Stimulated activated CD4-positive, alpha-beta T cell treated with anti-CD3 and anti-CD28 coated beads, Interleukin-4, amount 100 ng/mL, for 4 hours (primary cell): ENCODE results near the gene ACSS1.

Experiments
- DNase-seq, 2 experiments: peaks; one replicate each; pipeline ENCODE4 v3.0.0-alpha.2; 2020

ACSS1 gene

DNA sequence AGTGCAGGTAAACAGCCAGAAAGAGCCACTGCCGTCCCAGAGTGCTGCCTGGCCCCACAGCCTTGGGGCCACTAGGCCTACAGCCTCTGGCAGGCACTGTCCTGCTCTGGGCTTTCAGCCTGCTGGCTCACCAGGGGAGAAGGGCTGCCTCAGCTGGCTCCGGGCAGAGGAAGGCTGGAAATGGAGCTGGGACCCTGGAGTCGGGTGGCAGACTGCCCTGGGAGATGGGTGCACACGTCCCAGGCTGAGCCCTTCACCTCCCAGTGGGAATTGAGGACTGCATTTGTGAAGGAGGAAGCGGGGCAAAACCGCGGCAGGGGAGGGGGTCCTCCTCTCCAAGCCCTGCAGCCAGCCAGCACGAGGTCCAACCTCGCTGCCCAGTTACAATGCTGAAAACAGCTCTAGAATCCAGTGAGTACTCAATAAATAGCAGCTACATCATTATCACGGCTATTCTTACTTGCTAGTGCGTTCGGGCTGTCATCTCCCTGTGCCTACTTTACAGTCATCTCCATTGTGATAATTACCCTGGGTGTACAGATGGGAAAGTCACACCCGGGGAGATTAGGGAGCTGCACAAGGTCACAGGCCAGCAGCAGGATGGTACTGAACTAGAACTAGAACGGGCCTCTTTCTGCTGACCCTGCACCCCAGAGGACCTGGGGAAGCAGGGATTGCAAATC lies 13.1 kb downstream of the ACSS1 start:
- no peak for DNase-seq

DNA sequence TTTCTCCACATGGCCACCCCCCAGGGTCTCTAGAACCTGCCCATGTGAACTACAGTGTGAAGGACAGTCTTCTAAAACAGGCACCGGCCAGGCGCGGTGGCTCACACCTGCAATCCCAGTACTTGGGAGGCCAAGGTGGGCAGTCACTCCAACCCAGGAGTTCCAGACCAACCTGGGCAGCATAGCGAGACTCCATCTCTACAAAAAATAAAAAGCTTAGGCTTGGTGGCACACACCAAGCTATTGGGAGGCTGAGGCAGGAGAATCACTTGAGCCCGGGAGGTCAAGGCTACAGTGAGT lies 13.7 kb downstream of the ACSS1 start:
- DNase-seq, result no peak

DNA sequence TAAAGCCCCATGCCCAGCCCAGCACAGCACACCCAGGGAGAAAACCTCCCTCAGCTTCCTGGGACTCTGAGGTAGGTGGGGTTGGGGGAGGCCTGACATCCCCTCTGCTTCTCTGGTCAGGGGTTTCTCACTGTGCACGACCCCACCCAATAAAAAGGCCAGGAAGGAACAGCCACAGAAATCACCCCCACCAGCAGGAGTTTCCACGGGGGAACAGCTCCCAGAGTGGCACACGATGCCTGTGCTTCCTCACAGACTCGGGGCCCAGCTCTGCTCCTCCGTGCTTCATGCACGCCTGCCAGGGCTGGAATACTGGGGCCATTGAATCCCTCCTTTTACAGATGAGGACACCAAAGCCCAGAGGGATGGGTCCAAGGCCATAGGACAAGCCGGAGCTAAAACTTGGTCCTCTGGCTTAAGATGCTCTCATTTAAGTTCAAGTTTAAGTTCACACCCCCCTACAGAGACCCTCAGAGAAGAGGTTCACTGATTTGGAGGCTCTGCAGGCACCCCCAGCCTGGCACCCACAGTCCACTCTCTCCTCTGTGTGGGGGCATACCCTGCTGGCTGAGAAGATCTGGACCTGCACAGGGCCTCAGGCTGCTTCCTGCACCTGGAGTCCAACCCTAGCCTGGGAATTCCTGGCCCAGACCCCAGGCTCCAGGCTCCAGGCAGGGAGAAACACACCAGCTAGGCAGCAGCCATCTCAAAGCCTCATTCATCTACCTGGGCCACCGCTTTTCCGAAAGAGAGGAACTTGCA lies 14.3 kb downstream of the ACSS1 start:
- DNase-seq, result no peak

DNA sequence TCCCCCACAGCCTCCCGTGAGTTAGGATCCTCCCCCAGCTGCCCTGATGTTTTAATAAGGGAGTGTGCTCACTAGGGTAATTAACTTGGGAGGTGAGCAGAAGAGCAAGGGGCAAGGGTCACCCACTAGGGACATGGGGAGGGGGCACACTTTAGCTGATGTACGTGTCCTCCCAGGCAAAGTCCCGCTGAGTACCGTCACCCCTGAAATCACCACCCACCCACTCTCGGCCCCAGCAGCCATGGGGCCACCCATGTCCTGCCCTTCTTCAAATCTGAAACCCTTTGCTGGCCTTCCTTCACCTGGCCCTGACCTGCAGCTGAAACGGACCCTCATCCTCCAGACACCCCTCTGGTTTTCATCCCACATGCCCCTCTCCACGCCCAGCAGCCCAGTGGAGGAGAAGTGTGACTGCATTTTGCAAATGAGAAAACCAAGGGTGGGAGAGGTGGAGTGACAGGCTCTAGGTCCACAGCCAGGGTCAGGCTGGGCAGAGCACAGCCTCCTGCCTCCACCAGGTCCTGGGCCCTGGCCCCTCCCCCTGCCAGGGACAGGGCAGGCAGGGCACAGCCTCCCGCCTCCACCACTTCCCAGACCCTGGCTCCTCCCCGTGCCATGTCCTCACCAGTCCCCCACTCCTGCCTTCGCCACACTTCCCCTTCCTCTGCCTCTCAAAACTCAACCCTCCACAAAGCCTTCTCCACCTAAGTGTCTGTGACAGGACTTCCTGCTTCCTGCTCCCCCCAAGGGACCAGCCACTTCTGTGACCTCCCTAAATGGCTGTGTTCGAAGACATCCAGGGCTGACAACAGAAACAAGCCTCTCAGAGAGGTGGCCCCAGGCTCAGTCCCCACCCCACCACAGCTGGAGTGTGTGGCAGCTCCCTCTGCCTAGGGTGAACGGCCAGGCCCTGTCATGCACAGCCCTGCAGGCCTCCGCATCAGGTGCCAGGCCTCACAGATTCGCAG lies 15.1 kb downstream of the ACSS1 start:
- DNase-seq, result no peak

DNA sequence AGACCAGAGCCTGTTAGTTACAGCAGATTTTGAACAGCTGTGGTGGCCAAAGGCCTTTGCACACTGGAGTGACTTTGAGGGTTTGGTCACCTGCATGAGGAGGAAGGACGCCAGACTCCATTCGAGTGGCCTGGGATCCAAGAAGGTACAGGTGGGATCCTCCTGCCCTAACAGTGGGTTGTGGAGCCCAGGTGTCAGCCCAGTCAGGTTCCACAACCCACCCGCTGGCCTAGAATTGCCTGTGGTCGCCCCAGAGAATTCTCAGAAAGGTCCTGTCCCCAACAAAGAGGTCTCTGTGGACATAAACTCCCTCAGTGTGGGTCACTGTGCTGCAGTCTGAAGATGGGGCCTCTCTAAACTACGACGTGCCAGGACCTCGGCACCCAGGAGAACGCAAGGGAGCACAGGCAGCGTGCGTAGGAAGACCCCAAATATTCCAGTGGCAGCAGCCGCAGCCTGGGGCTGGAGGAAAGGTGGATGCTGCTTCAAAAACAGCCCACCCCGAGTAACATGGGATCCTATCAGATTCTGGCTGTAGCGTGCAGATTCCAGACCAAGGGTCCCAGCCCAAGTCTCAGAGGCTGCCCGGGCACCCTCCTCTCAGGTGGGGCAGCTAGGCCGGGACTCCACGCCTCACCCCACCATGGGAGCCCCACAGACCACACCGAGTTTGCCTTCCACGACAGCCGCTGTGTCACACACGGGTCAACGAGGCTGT lies 16.0 kb downstream of the ACSS1 start:
- no peak for DNase-seq

DNA sequence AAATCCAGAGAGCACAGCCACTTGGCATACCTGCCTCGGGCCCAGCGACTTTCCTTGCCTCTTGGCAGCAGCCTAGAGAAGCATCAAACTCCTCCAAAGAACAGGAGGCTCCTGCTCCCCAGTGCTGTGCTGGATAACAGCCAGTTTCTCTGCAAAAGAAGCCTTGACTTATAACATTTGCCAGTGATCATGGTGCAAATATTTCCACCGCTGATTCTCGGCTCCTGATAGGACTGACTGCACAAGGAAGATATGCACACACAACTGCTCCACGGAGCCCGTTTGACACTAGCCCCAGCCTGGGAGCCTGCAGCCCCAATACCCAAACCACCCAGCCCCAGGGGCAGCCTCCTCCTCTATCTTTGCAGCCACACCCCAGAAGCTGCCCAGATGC lies 17.5 kb downstream of the ACSS1 start:
- no peak for DNase-seq

DNA sequence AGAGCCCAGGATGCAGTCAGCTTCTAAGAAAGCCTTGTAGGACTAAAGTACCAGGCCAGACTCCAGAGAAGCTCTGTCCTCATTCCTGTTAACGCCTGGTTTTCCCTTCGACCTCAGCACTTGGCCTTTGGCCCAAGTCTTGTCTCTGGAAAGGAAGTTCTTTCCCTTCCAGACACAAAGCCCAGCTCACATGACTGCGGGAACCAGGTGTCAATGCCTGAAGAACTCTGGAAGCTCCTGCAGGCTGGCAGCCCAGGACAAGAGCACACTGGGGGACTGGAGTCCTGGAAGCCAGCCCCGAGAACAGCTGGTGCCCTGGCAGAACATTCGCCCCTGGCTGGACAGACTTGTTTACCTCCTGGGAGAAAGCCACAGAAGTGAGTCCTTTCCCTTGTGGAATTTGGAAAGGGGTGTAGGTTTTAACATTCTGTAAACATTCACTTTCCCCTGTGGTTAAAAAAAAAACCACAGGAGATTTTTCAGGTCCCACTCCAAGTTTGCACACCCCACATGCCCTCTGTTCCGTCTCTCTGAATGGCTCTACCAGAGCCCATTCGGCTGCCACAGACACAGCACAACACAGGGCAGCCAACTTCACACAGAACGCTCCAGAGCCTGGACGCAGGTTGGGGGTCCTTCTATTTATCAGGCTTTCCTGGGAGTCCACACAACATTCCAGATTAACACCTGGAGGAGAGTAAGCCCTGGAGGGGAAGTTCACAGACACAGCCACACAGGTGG lies 18.1 kb downstream of the ACSS1 start:
- no peak for DNase-seq

DNA sequence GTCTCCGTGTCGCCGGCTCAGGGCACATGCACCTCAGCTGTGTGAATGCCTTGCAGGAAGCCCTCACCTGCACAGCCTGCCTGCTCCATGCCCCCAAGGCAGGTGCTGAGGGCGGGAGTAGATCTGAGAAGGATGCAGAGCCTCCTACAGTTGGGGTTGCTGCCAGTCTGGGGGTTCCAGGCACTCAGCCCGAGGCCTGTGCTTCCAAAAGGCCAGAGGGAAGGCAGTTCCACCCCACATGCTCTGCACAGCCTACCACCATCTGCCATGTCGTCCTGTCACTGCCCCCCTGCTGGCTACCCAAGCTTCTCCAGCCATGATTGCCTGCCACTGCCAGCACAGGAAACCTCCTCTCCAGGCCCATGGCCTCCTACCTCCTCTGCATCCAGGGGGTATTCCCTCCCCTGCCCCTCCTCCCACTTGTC lies 19.3 kb downstream of the ACSS1 start:
- DNase-seq, result no peak

DNA sequence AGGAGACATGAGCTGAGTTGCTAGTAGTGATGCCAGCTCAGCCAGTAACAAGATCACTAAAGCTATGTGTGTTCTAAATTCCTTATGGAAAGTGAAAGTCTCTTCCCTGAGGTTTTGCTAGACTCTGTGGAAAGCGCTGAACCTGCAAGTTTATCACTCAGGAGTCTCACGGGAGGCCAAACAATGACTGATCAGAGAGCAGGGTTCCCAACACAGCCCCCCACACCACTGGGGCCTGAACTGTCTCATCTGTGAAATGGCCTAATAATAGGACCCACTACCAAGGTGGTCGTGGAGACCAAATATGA lies 19.9 kb downstream of the ACSS1 start:
- no peak for DNase-seq

DNA sequence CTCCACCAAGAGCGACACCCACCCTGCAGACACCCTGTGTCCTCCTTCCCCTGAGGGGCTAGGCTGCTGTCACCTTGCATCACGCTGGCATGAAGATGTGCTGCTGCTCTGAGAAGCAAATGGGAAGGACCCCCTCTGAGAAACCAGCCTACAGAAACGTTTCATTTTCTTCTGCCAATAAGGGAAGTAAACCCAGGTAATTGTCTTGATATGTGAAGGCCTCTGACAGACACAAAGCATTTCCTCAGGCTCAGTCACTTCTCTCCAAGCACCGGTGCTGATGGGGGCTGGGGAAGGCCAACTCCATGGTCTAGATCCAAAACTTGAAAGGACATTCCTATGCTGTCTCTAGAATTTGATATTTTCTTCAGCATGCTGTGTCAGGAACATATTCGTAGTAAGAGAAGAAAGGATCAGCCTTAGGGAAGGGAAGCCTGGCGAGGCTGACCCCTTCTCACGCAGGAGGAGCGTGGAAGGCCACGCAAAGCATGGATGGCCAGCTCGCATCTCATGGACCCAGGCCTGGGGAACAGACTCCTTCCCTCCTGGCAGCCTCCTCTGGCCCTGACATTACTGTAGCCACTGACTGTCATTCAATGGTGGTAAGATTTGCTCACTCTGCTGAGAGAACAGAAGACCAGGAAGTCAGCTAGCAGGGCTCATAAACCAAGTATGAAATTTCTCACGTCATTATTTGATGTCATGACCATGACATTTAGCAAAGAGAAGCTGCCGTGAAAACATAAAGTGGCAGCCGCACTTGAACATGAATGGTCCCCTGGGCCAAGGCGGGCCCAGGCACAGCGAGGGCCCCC lies 20.4 kb downstream of the ACSS1 start:
- DNase-seq, result no peak

DNA sequence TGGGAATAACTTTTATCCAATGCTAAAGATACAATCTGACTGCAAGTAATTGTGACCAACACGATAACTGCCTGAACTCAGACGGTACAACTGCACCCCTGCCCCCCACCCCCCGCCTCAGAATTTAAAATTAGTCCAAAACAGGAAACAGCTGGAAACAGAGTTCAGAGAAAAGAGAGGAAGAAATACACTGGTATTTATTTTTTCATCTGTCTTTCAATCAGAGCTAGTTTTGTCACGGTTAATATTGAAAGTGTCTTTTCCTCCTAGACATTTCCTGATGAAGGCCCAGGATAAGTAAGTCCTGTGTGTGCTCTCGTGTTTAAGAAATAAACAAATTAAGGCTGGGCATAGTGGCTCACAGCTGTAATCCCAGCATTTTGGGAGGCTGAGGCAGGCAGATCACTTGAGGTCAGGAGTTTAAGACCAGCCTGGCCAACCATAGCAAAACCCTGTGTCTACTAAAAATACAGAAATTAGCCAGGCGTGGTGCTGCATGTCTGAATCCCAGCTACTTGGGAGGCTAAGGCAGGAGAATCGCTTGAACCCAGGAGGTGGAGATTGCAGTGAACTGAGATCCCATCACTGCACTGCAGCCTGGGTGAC lies 21.5 kb downstream of the ACSS1 start:
- DNase-seq, result no peak

DNA sequence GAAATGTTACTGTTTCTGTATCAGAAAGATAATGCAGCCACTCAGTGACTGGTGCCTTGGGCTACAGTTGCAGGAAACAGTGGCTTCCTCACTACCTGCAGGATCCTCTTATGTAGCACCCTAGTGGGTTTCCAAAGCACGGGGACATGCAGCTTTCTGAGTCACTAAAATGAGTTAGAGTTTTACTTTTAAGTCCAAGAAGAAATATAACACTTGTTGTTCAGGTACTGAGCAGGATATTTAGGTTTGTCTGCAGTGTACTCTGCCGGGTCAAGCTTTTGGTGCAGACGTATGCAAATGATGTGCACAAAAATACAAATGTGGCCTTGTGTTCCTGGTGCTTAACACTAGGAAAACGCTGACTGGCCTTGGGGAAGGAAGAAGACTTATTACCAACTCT lies 22.0 kb downstream of the ACSS1 start:
- DNase-seq, result no peak

DNA sequence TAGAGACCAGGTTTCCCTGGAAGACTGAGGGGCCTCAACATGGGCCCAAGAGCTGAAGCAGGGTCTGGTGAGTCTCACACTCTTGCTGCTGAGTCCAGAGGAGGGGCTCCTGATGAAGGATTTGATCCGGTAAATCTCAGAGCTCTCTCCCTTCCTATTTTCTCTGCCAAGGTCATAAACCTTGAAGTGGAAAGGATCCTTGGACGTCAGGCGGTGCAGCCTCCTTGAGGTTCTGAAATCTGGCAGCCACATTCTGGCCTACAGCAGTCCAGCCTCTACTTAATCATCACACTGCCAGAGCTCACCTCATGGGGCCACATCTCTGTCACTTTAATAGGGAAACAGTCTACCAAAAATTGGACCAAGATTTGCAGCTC lies 24.0 kb downstream of the ACSS1 start:
- DNase-seq, result no peak

DNA sequence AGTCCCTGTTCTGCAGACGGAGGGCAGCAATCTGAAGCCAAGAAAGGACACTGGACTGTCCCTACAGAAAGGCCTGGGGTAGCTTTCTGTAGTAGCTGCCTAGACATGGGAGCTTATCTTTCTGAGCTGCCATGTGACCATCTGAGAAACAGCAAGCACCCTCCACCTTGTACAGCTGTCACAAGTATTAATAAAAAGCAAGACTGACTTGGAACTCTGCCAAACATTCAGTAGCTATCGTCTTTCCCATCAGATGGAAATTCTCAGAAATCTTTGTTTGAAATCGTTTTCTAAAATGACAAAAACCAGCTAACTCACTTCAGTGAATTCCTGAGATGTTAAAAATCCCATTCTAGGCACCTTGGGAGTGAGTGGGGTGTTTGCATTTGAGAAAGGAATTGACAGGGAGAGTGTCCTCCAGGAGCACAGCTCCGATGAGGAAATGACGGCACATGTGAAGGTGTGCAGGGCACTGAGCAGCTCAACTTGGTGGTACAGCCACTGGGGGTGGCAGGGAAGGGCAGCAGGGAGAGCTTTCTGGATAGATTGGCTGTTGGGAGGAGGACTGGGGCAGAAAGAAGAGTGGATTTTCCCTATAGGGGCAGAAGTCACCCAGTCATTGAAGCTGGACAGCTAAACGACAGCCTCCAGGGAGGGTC lies 24.5 kb downstream of the ACSS1 start:
- no peak for DNase-seq

DNA sequence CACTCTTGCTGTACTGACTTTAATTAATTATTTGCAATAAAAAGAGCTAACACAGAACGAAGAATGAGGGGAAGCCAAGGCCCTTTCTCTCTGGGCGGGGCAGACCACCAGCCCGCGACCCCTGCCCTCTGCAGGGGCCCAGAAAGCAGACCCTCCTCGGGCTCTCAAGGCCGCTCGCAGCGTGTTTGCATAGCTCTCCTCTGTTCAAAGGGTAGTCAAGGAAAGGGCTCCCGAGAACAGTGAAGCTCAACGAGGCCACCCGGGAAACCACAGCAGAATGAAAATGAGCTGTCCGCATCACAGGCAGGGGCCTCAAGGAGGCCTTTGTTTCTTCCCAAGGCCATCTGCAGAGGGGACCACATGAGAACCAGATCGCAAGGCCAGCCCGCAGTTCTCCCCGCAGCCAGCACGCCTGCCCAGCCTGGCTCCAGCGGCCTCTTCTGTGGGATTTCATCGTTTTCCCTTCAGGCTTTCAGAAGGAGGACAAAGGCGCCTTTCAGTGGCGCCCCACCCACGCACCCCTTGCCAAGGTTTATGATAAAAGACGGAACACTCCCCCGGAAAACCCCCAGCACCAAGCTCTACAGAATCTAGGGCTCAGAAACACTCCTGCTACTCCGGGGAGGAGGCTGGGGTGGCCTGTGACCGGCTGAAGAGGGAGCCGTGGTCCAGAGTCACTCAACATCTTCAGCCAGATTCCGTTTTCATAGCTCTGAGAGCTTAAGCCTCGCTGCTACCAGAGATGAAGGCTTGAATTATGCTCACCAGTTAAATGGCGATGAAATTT lies 25.3 kb downstream of the ACSS1 start:
- DNase-seq, result no peak

DNA sequence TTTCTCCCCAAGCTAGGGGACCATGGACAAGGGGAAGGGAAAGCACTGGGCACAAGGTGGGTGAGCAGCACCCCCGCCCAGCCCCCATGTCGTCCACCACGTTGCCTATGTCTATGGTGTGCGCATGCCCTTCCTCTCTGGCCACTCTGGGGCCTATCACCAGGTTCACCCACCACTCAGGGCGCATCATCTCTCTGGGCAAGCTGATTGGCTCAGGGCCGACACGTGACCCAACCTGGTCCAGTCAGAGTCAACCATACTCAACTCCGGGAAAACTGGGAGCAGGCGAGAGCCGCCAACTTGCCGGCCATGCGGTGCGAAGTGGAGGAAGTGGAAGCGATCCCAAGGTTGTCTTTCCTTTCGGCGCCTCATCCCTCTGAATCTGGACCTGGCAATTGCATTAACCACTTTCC lies 25.9 kb downstream of the ACSS1 start:
- DNase-seq, result no peak

DNA sequence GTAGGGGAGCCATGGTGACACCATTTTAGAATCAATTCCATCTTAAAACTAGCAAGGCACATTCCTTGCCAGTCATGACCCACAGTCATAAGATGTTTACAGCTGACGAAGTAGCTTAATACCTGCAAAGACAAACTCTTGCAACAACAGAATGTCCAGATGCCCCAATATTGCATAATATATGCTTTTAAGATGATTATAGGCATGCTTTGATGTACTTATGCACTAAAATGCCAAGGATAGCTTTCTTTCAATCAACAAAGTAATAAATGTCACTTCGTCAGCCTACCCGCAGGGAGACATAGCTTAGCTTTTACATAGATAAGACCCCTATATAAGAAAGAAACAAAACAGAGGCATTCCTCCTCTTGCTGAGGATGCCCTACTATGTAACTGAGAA lies 26.7 kb downstream of the ACSS1 start:
- DNase-seq, result no peak

DNA sequence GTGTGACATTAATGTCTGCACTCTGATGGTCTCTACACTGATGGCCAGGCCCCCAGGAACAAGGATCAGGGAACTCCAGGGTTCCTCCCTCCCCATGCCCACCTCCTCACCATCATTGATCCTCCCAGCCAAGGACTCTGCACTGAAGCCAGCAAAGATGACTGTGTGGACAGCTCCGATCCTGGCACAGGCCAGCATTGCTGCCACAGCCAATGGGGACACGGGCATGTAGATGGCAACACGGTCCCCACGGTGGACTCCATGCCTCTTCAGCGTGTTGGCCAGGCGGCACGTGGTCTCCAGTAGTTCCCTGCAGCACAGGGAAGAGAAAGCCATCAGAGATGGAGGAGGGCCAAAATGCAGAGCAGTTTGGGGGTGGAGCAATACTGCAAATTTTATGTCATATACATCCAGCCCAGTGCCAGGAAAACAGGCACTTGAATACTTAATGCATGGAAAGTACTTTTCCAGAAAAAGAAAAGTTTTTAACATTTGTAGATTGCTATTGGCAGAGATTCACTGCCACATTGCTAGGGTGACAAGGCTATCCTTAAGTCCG lies 27.2 kb downstream of the ACSS1 start:
- DNase-seq, result no peak

DNA sequence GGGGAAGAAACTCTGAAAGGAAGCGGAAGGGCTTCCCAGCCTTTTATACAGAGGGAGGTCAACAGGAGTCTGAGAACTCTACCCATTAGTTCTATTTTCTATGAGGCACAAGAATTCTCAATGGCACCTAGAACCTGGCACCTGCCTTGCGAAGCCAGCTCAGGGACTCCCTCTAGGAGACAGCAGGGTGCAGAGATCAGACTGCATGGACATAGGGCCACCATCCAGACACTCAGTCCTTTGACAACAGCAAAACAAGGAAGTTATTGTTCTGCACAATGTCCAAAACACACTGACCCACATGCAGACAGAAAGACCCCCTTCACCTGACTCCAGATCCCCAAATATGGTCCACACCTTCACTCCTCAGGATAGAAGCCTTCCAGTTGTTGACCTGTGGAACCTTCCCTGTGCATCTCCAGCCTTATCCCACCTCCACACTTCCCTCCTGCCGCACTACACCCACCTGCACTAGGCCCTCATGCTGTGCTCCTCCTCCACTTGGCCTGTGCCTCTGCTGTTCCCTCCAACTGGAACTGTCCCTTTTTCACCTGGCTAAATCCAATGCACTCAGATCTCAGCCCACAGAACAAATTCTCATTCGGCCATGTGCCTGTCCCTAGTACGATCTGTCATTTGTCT lies 27.8 kb downstream of the ACSS1 start:
- DNase-seq, result no peak
